Motor neuron (in vitro differentiated cells): Measurements from ENCODE around the gene UBE2M. TPM values are rescaled to one million over a fixed set of nuclear protein-coding genes. Genes with fewer than 3 reads are reported as not detected.

Experiments
- ATAC-seq, 8 experiments: fragments of 200-7000 bp; cut with Tn5 transposase; replicated peaks in 6 of 8; 2 replicates each; pipeline ENCODE4 v1.8.0; 2021; ENCODE audit warnings: mild to moderate bottlenecking in 8 of 8, moderate library complexity in 8 of 8
- H3K27ac ChIP-seq, 2 donors: fragments of 250-450 bp; sonication (Bioruptor Pico); 2 replicates each; pipeline ENCODE4 v1.9.0; 2021; ENCODE audit warnings: antibody characterized with exemption in 2 of 2, mild to moderate bottlenecking in 2 of 2, moderate library complexity in 1 of 2
- H3K4me1 ChIP-seq, 2 donors: fragments of 250-450 bp; sonication (Bioruptor Pico); replicated peaks in 1 of 2; 2 replicates each; pipeline ENCODE4 v1.6.1; 2021; ENCODE audit warnings: antibody characterized with exemption in 2 of 2, mild to moderate bottlenecking in 2 of 2, moderate library complexity in 1 of 2
- H3K4me3 ChIP-seq, 5 donors: fragments of 250-450 bp; sonication (Bioruptor Pico); 2 replicates each; pipeline ENCODE4 v1.9.0; 2021; ENCODE audit warnings: antibody characterized with exemption in 5 of 5, mild to moderate bottlenecking in 5 of 5, moderate library complexity in 4 of 5
- WGBS, 10 experiments: fragments of 450-650 bp; shearing (Covaris generic); methylation state at CpG; one replicate each; pipeline ENCODE4 v1.0.0; 2022; 5-methylcytosine and 5-hydroxymethylcytosine counted together
- in situ Hi-C, 9 experiments: fragments of 400-800 bp; cut with MboI; loops; one replicate each; pipeline ENCODE4 v1.15.0; 2021; ENCODE audit warnings: low sequenced_read_pairs in 9 of 9, low pct_unique_long_range_greater_than_20kb in 2 of 9; ENCODE audit not compliant: unreplicated experiment in 9 of 9
- total RNA-seq, 8 experiments: library from RNA; unstranded; fragments of 300-600 nt; gene quantifications; 2 replicates each; pipeline versions ENCODE4 v1.2.3 to v1.2.4, GENCODE V29; 2022

The UBE2M gene
- total RNA-seq, 8 experiments from 2014 or later, result 49.3 to 82.7 (median 70.9) TPM

DNA sequence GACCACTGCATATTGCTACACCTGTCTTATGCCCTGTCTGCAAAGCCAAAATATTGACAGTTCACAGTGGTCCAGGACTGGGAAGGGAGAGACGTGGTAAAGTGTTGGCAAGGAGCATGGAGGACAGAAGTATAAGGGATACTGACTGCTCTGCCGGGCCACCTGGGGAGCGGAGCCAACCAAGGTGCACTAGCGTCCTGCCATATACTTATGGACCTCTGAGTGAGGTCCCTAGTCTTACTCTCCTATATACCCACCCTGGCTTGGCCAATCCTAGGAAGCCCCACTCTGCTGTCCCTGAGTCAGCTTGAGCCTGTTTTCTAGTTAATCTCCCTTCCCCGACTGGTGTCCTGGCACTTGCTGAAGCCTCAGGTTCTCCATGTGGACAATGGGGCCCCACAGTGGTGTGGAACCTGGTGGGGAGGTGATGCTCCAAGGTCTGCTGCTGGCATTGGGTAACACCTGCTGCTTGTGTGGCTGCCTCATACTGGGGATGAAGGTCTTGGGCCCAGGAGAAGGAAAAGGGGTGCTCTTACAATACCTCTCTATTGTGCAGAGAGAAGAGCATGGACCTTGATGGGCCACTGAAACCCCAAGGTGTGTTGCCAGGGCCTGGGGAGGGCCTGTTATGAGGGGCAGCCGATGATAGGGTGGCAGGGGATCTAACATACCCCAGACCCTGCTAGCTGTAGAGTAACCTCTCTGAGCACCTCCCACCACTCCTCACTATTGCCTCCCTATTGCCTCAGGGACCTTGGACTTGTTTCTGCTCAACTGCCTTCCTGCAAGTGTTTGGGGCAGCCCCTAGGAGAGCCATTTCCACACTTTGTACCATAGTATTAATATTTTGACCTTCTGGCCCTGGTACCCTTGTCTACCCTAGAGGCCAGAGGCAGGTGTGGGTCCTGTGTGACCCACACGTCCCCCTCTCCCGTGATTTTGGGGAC is 21.3 kb downstream of the UBE2M start:
- 20 to 100% (median 100%) methylated on average over 1 to 5 of the region's 8 CpGs; no CpG with 5 or more reads in 2 of the 10 experiments for WGBS, 10 experiments
- no peak for ATAC-seq
- in situ Hi-C loops, result no loop called here
- Histone ChIP-seq H3K4me3 (no peak overlapping the region), H3K27ac (no peak overlapping the region), H3K4me1 (peaks cover 2 to 8% of the 10 kb centered on the region in 2 donors)

DNA sequence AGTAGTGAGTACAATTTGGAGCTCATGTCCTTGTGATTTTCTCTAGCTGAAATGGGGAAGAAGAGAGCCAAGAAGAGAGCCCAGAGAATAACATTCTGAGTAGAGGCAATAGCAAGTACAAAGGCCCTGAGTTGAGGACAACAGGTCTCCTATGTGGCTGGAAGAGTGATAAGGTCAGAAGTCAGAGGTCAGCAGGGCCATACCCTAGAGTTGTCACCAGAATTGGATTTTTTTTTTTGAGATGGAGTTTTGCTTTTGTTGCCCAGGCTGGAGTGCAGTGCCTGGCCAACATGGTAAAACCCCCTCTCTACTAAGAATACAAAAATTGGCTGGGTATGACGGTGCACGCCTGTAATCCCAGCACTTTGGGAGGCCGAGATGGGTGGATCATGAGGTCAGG is 22.6 kb downstream of the UBE2M start:
- no peak overlapping the region for H3K27ac ChIP-seq
- in situ Hi-C loops, result no loop called here
- H3K4me1 ChIP-seq, result peaks cover 2 to 8% of the 10 kb centered on the region in 2 donors
- no peak for ATAC-seq
- H3K4me3 ChIP-seq, result no peak overlapping the region
- 100% methylated on average over 2 of the region's 3 CpGs; no CpG with 5 or more reads in 9 of the 10 experiments for WGBS, 10 experiments

DNA sequence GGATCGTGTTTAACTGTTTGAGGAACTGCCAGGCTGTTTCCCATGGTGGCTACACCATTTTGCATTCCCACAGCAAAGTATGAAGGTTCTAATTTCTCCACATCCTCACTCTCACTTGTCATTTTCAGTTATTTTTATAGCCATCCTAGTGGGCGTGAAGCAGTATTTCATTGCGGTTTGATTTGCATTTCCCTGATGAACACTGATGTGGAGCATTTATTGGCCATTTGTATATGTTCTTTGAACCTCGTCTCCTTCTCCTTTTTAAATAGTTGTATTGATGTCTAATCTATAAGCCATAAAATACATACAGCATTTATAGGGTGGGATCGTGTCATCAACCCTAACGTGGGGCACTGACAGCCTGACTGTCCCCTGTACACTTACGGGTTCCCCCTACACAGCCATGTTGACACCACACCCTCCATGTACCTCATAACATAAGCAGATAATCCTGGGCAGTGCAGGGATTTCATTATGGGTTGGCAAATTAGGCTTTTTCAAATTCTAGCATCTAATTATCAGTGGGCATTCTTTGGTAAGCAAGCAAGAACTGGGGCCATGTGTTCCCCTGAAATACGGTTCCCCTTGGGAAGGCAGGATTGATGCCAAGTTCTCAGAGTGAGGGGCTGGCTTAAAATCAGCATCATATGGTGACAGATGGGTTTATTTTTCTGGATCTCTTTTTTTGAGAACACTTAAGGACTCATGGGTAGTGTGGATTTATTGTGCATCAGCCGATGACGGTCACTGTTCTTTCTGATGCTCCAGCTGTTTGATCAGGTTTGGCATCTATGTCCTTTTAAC is 27.2 kb downstream of the UBE2M start:
- Histone ChIP-seq H3K4me3 (no peak overlapping the region), H3K4me1 (no peaks in the 10 kb centered on the region), H3K27ac (no peak overlapping the region)
- 0 to 74% (median 47%) methylated on average over 1 to 9 of the region's 10 CpGs; no CpG with 5 or more reads in 1 of the 10 experiments for WGBS, 10 experiments
- ATAC-seq, result peak in 2 of 8 experiments; percentile 30 to 79
- in situ Hi-C loops, result no loop called here

DNA sequence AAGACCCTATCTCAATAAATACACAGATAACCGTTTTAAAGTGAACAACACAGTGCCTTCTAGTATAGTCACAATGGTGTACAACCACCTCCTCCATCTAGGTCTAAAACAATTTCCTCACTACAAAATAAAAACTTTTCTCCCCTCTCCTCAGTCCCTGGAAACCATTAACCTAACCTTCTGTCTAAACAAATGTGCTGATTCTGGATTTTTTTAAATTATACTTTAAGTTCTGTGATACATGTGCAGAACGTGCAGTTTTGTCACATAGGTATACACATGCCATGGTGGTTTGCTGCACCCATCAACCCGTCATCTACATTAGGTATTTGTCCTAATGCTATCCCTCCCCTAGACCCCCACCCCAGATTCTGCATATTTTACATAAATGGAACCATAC is 29.0 kb downstream of the UBE2M start:
- H3K4me1 ChIP-seq, result no peaks in the 10 kb centered on the region
- H3K4me3 ChIP-seq, result no peak overlapping the region
- no peak overlapping the region for H3K27ac ChIP-seq
- ATAC-seq, result no peak
- in situ Hi-C loops, result no loop called here
- 0 to 83% (median 57%) methylated on average over 1 to 3 of the region's 3 CpGs; no CpG with 5 or more reads in 2 of the 10 experiments for WGBS, 10 experiments

DNA sequence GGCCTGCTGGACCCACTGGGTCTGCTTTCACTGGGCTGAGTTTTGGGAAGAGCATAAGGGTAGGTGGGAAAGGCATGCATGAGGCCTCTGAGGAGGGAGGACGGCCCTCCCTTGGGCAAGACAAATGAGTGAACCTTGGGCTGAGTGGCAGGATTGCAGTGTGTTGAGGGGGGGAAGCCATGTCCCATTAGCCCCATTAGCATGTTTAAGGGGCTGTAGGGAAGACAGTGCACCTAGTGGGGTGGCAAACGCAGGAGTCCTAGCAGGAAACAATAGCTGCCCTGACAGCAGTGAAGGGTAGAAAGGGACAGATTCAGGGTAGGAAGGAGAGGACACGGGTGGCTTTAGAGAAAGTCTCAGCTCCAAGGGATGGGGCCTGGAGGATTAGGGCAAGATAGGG is 35.7 kb downstream of the UBE2M start:
- in situ Hi-C loops, result no loop called here
- H3K27ac ChIP-seq, result no peak overlapping the region
- ATAC-seq, result no peak
- H3K4me3 ChIP-seq, result no peak overlapping the region
- peaks cover 7 to 10% of the 10 kb centered on the region in 2 donors for H3K4me1 ChIP-seq
- 20 to 100% (median 56%) methylated on average over 1 to 3 of the region's 3 CpGs; no CpG with 5 or more reads in 2 of the 10 experiments for WGBS, 10 experiments

DNA sequence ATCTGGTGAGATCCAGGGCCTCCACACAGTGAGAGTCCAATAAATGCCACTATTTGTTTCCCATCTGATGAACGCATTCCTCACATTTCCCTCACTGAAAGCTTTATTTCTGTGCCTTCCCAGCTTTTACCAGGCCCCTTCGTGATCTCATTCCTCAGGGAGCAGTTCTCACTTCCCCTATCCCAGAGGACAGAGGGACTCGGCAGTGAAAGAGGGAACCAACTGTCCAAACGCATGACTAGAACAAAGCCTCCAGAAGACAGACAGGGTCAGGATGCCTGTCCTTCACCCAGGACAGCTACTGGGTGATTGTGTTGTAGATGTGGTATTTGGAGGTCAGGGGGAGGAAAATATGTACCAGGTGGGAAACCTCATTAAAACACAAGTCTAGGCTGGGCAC is 36.8 kb downstream of the UBE2M start:
- in situ Hi-C loops, result no loop called here
- ATAC-seq, result no peak
- Histone ChIP-seq H3K4me3 (no peak overlapping the region), H3K4me1 (peaks cover 7 to 12% of the 10 kb centered on the region in 2 donors), H3K27ac (no peak overlapping the region)
- WGBS, 10 experiments, result 67 to 100% (median 80%) methylated on average over 1 to 3 of the region's 4 CpGs; no CpG with 5 or more reads in 4 of the 10 experiments

DNA sequence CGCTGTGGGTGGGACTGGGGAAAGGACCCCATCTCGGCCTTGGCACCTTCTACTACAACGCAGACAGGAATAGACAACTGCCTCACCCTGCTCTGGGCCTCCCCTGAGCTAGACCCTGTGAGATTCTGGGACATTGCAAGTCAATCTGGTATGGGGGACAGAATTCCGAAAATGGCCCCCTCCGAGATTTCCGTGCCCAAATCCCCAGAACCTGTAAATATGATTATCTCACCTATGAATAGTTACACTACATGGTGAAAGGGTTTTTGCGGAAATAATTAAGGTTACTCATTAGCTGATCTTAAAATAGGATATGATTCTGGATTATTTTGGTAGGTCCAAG is 38.2 kb downstream of the UBE2M start:
- no peak for ATAC-seq
- Histone ChIP-seq H3K27ac (peak overlapping the region; percentile 92 to 94), H3K4me3 (peak overlapping the region; percentile 53 to 83 (median 66)), H3K4me1 (peaks cover 7 to 12% of the 10 kb centered on the region in 2 donors)
- in situ Hi-C loops, result no loop called here
- 0 to 38% (median 13%) methylated on average over 1 to 3 of the region's 7 CpGs; no CpG with 5 or more reads in 2 of the 10 experiments for WGBS, 10 experiments

DNA sequence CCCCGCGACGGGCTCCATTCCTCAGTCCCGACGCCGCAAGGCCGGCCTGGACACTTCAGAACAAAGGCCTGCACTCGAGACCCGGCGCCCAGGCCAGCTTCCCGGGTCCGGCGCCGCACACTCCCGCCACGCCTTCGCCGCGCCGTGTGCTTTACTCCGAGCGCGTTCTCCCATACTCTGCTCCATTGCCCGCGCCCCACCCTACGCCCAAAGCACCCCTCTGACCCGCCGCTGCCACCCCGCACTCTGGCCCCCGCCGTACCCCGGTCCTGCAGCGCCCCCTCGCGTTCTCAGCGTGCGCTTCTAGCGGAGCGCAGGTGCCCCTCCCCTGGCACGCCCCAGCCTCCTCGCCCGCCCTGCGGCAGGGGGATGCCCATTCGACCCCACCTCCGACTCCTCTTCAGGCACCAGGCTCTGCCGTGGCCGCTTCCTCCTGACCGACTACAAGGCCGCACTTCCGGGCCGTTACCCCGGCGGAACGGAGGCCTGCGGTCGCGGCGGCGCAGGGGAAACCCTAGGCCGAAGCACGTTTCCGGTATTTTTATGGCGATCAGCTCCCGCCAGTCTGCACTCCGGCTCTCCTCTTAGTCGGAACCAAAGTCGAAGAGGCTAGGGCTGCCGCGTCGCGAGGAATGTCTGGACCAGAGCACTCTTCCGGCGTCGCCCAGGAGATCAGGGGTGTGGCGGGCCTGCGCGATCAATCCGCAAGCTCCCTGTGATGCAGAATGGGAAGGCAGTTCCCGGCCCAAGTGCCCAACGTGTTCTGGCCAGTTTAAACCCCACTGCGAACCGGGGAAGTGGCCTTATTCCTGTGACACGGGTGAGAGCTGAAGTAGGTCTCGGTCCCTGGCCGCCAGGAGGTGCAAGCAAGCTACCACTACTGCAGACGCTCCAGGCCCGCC is 38.8 kb downstream of the UBE2M start, which contains the start of gene ZBTB45:
Gene ZBTB45, minus strand, starts transcription at position 456 of the 902 bp plus-strand sequence. CDS start 2,137 bp downstream, outside the sequence.
- peak; percentile 80 to 88 (median 85) for ATAC-seq
- peak within 1 kb of the TSS; percentile 53 to 83 (median 66) for H3K4me3 ChIP-seq
- H3K27ac ChIP-seq, result peak within 1 kb of the TSS; percentile 92 to 94
- no CpG with 5 or more reads among the region's 87 CpGs for WGBS, 10 experiments
- H3K4me1 ChIP-seq, result peaks cover 7 to 14% of the 10 kb centered on the region in 2 donors
- in situ Hi-C loops, result no loop called here

DNA sequence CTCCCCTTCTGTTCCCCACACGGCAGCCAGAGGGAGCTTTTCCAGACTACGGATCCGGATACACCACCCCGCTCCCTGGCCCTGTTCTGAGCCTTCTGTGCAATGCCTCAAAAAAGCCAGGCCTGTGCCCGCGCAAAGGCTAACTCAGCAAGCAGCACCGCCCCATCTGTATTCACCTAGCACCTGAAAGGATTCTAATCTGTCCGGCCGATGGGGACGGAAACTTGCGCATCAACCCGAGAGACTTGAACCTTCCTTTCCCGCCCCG is 39.4 kb downstream of the UBE2M start:
- 0 to 4% (median 0%) methylated on average over 1 to 5 of the region's 14 CpGs; no CpG with 5 or more reads in 7 of the 10 experiments for WGBS, 10 experiments
- H3K27ac ChIP-seq, result peak overlapping the region; percentile 92 to 94
- ATAC-seq, result peak; percentile 10 to 46 (median 30)
- peak overlapping the region; percentile 53 to 83 (median 66) for H3K4me3 ChIP-seq
- in situ Hi-C loops, result no loop called here
- H3K4me1 ChIP-seq, result peaks cover 7 to 17% of the 10 kb centered on the region in 2 donors

DNA sequence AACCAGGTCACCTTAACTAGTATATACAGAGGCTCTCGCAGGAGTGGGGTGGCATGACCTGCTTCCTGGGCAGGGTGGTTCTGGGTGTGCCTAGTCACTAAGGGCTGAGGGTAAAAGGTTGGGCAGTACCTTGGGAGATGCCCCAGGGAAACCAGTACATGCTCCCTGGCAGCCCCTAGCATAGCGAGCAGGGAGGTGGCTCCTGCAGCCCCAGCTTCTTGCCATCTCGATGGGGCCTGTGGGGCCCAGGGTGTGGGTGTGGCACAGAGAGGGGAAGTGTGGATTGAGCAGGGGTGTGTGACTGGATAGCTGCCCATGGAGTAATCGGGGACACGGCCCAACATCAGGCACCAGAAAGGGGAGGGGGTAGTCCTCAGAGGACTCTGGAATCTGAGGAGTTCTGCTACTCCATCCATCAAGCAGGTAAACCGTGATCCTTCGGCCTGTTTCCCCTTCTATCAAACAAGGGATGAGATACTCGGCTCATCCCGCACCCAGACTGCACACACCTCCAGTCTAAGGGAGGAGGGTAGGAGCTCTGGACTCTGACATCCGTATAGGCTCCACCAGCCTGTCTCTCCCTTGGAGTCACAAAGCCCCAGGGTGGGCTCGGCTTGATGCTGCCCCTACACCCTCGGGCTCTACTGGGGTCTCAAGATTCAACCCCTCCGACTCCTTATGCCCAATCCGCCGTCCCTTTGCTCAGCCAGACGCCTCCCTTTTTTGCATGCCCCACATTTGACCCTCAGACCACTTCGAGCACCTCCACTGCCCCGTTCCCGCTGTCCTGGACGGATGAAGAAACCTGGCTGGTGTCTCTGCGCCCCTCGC is 39.9 kb downstream of the UBE2M start:
- Histone ChIP-seq H3K27ac (peak overlapping the region; percentile 92 to 94), H3K4me3 (peak overlapping the region; percentile 53 to 83 (median 66)), H3K4me1 (peaks cover 11 to 20% of the 10 kb centered on the region in 2 donors)
- in situ Hi-C loops, result no loop called here
- WGBS, 10 experiments, result 0 to 65% (median 20%) methylated on average over 1 to 8 of the region's 22 CpGs; no CpG with 5 or more reads in 5 of the 10 experiments
- no peak for ATAC-seq

DNA sequence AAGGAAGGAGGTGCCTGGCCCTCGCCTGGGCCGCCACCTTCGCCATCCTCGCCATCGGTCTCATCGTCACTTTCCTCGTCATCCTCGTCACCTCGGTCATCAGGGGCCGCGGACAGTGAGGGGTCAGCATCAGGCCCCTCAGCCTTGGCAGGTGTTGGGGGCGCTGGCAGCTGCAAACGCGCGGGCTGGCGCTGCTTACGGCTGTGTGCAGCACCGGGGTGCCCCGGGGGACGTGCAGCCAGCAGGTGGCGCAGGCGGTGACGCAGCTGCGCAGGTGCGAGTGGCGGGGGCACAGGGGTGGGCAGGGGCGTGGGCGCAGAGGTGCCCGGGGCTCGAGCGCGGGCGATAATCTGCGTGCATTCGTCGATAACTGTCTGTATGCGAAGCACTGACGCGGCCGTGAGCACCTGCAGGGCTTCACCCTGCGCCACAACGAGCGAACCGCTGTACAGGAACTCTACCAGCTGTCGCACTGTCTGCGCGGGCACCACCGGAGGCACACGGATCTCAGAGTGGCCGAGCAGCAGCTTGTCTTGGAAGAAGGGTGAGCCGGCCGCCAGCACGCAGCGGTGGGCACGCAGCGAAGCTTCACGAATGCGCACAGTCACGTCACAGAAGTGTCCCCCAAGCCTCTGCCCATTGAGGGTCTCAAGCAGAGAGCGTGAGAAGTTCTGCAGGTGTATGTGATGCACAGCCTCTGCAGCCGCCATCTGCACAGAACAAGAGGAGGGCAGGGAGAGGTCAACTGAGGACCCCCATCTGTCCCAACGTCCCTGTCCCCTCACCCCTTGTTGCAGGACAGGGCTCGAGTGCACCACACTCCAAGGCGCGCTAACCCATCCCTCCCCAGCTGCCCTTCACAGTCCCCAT is 41.2 kb downstream of the UBE2M start:
- in situ Hi-C loops, result no loop called here
- Histone ChIP-seq H3K27ac (no peak overlapping the region), H3K4me1 (peaks cover 12 to 21% of the 10 kb centered on the region in 2 donors), H3K4me3 (no peak overlapping the region)
- 100% methylated on average over 5 of the region's 65 CpGs; no CpG with 5 or more reads in 9 of the 10 experiments for WGBS, 10 experiments
- no peak for ATAC-seq
